HepG2 (cell line): ENCODE data around the gene KCNAB1. TPM values are rescaled to one million over a fixed set of nuclear protein-coding genes. Genes with fewer than 3 reads are reported as not detected.
A peak's percentile ranks its signal among the peaks of the same experiment; 100 is the strongest.

Experiments used
- ARHGAP35 ChIP-seq: sonication (generic); formaldehyde crosslinking; IDR thresholded peaks from 2 replicates; pipeline ENCODE4 v1.9.0; 2022; ENCODE audit warnings: mild to moderate bottlenecking, inconsistent platforms, moderate library complexity, missing genetic modification reagents, borderline replicate concordance
- BCL6 ChIP-seq: IDR thresholded peaks from 2 replicates; pipeline ENCODE4 v1.6.1; 2016; ENCODE audit warnings: missing genetic modification reagents, missing compliant biosample characterization
- CEBPG ChIP-seq: IDR thresholded peaks from 2 replicates; pipeline ENCODE4 v1.6.1; 2016
- CHD2 ChIP-seq: IDR thresholded peaks from 2 replicates; pipeline ENCODE4 v1.6.1; 2011; ENCODE audit warnings: low read depth, low read length, improper control_type of control experiment
- FIP1L1 ChIP-seq: fragments of 200-400 bp; formaldehyde crosslinking; IDR thresholded peaks from 2 replicates; pipeline ENCODE4 v1.6.1; 2018; ENCODE audit warnings: low read depth, mild to moderate bottlenecking, low read length, moderate library complexity, borderline replicate concordance; ENCODE audit not compliant: insufficient read depth
- ISX ChIP-seq: sonication (generic); formaldehyde crosslinking; conservative IDR thresholded peaks from 2 replicates; pipeline ENCODE4 v1.5.0; 2020; ENCODE audit warnings: missing genetic modification reagents
- JUN ChIP-seq: sonication (generic); formaldehyde crosslinking; IDR thresholded peaks from 2 replicates; pipeline ENCODE4 v1.4.0; 2020; ENCODE audit warnings: mild to moderate bottlenecking, missing genetic modification reagents
- KAT8 ChIP-seq: IDR thresholded peaks from 2 replicates; pipeline ENCODE4 v1.6.1; 2016; ENCODE audit warnings: missing genetic modification reagents, missing compliant biosample characterization
- KDM6A ChIP-seq: IDR thresholded peaks from 2 replicates; pipeline ENCODE4 v1.6.1; 2016; ENCODE audit warnings: low read depth
- NFRKB ChIP-seq: fragments of 450-650 bp; IDR thresholded peaks from 2 replicates; pipeline ENCODE4 v1.6.1; 2017
- NFYC ChIP-seq: IDR thresholded peaks from 2 replicates; pipeline ENCODE4 v1.6.1; 2016; ENCODE audit warnings: missing genetic modification reagents, missing compliant biosample characterization
- PTBP1 ChIP-seq: fragments of 200-400 bp; formaldehyde crosslinking; IDR thresholded peaks from 2 replicates; pipeline ENCODE4 v1.6.1; 2018; ENCODE audit warnings: low read length, low read depth; ENCODE audit not compliant: poor library complexity, severe bottlenecking
- RXRB ChIP-seq: IDR thresholded peaks from 2 replicates; pipeline ENCODE4 v1.6.1; 2016; ENCODE audit warnings: borderline replicate concordance, missing genetic modification reagents, missing compliant biosample characterization
- SAFB2 ChIP-seq: sonication (generic); formaldehyde crosslinking; IDR thresholded peaks from 2 replicates; pipeline ENCODE4 v1.5.1; 2020; ENCODE audit warnings: missing genetic modification reagents, low read depth, mild to moderate bottlenecking, borderline replicate concordance
- SALL1 ChIP-seq: sonication (generic); formaldehyde crosslinking; IDR thresholded peaks from 2 replicates; pipeline ENCODE4 v1.8.0; 2022; ENCODE audit warnings: mild to moderate bottlenecking, missing genetic modification reagents
- SMAD9 ChIP-seq: sonication (generic); formaldehyde crosslinking; IDR thresholded peaks from 2 replicates; pipeline ENCODE4 v1.5.1; 2020; ENCODE audit warnings: mild to moderate bottlenecking, missing genetic modification reagents
- SOX13 ChIP-seq, 3 experiments: fragments of 450-650 bp in 1 of 3; sonication (generic) in 1 of 3; formaldehyde crosslinking in 1 of 3; IDR thresholded peaks in 2 of 3; conservative IDR thresholded peaks in 1 of 3; 2 replicates each; pipeline versions ENCODE4 v1.5.0 to v1.6.1; 2016 to 2020; ENCODE audit warnings: antibody characterized with exemption in 1 of 3, mild to moderate bottlenecking in 1 of 3, missing compliant biosample characterization in 1 of 3, missing genetic modification reagents in 1 of 3, moderate library complexity in 1 of 3
- SOX5 ChIP-seq: IDR thresholded peaks from 2 replicates; pipeline ENCODE4 v1.6.1; 2016; ENCODE audit warnings: borderline replicate concordance
- SSRP1 ChIP-seq: IDR thresholded peaks from 2 replicates; pipeline ENCODE4 v1.6.1; 2016; ENCODE audit warnings: control low read depth
- ZBTB1 ChIP-seq: sonication (generic); formaldehyde crosslinking; IDR thresholded peaks from 2 replicates; pipeline ENCODE4 v1.4.0; 2020; ENCODE audit warnings: missing genetic modification reagents, borderline replicate concordance
- ZFAT ChIP-seq: sonication (generic); formaldehyde crosslinking; conservative IDR thresholded peaks from 2 replicates; pipeline ENCODE4 v1.8.1; 2023; ENCODE audit warnings: missing genetic modification reagents, inconsistent platforms
- ZFP41 ChIP-seq: sonication (generic); formaldehyde crosslinking; IDR thresholded peaks from 2 replicates; pipeline ENCODE4 v1.4.0; 2020; ENCODE audit warnings: mild to moderate bottlenecking, missing genetic modification reagents, borderline replicate concordance
- ZMYM4 ChIP-seq: sonication (generic); formaldehyde crosslinking; IDR thresholded peaks from 2 replicates; pipeline ENCODE4 v1.8.1; 2023; ENCODE audit warnings: mild to moderate bottlenecking, missing genetic modification reagents
- ZNF225 ChIP-seq: sonication (generic); formaldehyde crosslinking; IDR thresholded peaks from 2 replicates; pipeline ENCODE4 v1.4.0; 2020; ENCODE audit warnings: mild to moderate bottlenecking, missing genetic modification reagents
- ZNF441 ChIP-seq: sonication (generic); formaldehyde crosslinking; IDR thresholded peaks from 2 replicates; pipeline ENCODE4 v1.7.0; 2021; ENCODE audit warnings: missing genetic modification reagents, borderline replicate concordance
- ZNF788 ChIP-seq: sonication (generic); formaldehyde crosslinking; IDR thresholded peaks from 2 replicates; pipeline ENCODE4 v1.5.0; 2020; ENCODE audit warnings: mild to moderate bottlenecking, missing genetic modification reagents, borderline replicate concordance
- polyA plus RNA-seq, 8 experiments: library from polyadenylated mRNA; depleted of rRNA in 3 of 8; stranded (reverse) in 7 of 8; unstranded in 1 of 8; fragments of >200 nt; fragmentation: Illumina TruSeq in 4 of 8; extraction: Trizol in 4 of 8; gene quantifications; 2 replicates each; pipeline versions ENCODE4 v1.2.1 to v1.2.3, GENCODE V29; 2011 to 2016; ENCODE audit warnings: low read depth in 4 of 8, missing spikeins in 1 of 8, mixed read lengths in 1 of 8; ENCODE audit not compliant: insufficient read depth in 1 of 8
- total RNA-seq, 5 experiments: library from RNA; depleted of rRNA; stranded (reverse); fragments of >200 nt; fragmentation: Illumina TruSeq; extraction: Trizol; gene quantifications; 2 replicates each; pipeline ENCODE4 v1.2.3, GENCODE V29; 2016; ENCODE audit warnings: low read depth in 1 of 5
- TF ChIP-seq, protein P1 (sequence below): sonication (generic); formaldehyde crosslinking; IDR thresholded peaks from 2 replicates; pipeline ENCODE4 v1.5.1; 2020; ENCODE audit warnings: mild to moderate bottlenecking, moderate library complexity, missing genetic modification reagents
- TF ChIP-seq, protein P2 (sequence below): sonication (generic); formaldehyde crosslinking; IDR thresholded peaks from 2 replicates; pipeline ENCODE4 v1.4.0; 2020; ENCODE audit warnings: missing genetic modification reagents
- TF ChIP-seq, protein P3 (sequence below): IDR thresholded peaks from 2 replicates; pipeline ENCODE4 v1.6.1; 2016; ENCODE audit warnings: mild to moderate bottlenecking

KCNAB1 gene
- total and polyA plus RNA-seq, 2 of the 13 experiments (the other 11 are each of a cell fraction or from before 2014, with no cell fraction given): not detected

DNA sequence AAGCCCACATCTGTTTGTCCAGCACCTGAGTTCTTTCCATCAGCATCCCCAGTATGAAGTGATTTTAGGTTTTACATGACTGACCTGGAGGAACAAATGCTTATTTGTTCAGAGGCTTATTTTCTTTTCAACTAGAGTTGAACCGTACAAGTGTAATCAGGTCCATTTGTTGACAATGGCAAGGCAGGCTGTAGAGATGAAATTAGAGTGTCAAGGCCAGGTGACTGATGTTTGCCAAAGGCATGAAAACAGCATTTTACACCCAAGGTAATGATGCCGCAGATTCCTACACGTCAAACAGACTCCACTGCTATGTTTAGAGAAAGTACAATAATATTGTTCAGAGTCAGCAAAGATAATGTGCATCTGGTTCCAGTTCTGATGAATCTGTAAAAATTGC lies 96.5 kb downstream of the KCNAB1 start (continued):
- TF ChIP-seq ZFP41 (CRISPR knock-in tag): no peak
- TF ChIP-seq ISX (CRISPR knock-in tag): no peak
- no peak for TF ChIP-seq NFYC
- peak; percentile 94 for TF ChIP-seq SOX5 (CRISPR knock-in tag)
- TF ChIP-seq ZMYM4 (CRISPR knock-in tag): peak; percentile 48; the same call in 1 of the 2 replicates
- TF ChIP-seq, protein P1, sequence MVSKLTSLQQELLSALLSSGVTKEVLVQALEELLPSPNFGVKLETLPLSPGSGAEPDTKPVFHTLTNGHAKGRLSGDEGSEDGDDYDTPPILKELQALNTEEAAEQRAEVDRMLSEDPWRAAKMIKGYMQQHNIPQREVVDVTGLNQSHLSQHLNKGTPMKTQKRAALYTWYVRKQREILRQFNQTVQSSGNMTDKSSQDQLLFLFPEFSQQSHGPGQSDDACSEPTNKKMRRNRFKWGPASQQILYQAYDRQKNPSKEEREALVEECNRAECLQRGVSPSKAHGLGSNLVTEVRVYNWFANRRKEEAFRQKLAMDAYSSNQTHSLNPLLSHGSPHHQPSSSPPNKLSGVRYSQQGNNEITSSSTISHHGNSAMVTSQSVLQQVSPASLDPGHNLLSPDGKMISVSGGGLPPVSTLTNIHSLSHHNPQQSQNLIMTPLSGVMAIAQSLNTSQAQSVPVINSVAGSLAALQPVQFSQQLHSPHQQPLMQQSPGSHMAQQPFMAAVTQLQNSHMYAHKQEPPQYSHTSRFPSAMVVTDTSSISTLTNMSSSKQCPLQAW: 0 out of 2 replicates have a peak, but pooled peaks have one; percentile 29
- TF ChIP-seq ZNF788 (CRISPR knock-in tag): peak; percentile 37; the same call in 1 of the 2 replicates
- TF ChIP-seq NFRKB: no peak
- TF ChIP-seq BCL6: peak; percentile 83
- no peak for TF ChIP-seq ZNF441 (CRISPR knock-in tag)
- peak; percentile 43; the same call in 1 of the 2 replicates for TF ChIP-seq SOX13 (IDR thresholded peaks at IDR 0.05)
- peak in 1 of 2 experiments; percentile 92; a peak in 2 of 4 replicates for TF ChIP-seq SOX13 (CRISPR knock-in tag; conservative IDR thresholded peaks at IDR 0.05 in 1 of 2, IDR thresholded peaks at IDR 0.05 in 1 of 2)
- no peak for TF ChIP-seq SSRP1 (CRISPR knock-in tag)
- peak; percentile 93 for TF ChIP-seq RXRB (CRISPR knock-in tag)
- TF ChIP-seq, protein P2, sequence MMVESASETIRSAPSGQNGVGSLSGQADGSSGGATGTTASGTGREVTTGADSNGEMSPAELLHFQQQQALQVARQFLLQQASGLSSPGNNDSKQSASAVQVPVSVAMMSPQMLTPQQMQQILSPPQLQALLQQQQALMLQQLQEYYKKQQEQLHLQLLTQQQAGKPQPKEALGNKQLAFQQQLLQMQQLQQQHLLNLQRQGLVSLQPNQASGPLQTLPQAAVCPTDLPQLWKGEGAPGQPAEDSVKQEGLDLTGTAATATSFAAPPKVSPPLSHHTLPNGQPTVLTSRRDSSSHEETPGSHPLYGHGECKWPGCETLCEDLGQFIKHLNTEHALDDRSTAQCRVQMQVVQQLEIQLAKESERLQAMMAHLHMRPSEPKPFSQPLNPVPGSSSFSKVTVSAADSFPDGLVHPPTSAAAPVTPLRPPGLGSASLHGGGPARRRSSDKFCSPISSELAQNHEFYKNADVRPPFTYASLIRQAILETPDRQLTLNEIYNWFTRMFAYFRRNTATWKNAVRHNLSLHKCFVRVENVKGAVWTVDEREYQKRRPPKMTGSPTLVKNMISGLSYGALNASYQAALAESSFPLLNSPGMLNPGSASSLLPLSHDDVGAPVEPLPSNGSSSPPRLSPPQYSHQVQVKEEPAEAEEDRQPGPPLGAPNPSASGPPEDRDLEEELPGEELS: peak; percentile 92
- TF ChIP-seq, protein P3, sequence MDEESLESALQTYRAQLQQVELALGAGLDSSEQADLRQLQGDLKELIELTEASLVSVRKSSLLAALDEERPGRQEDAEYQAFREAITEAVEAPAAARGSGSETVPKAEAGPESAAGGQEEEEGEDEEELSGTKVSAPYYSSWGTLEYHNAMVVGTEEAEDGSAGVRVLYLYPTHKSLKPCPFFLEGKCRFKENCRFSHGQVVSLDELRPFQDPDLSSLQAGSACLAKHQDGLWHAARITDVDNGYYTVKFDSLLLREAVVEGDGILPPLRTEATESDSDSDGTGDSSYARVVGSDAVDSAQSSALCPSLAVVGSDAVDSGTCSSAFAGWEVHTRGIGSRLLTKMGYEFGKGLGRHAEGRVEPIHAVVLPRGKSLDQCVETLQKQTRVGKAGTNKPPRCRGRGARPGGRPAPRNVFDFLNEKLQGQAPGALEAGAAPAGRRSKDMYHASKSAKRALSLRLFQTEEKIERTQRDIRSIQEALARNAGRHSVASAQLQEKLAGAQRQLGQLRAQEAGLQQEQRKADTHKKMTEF: peak; percentile 77
- TF ChIP-seq FIP1L1: no peak
- TF ChIP-seq ZFAT (CRISPR knock-in tag): no peak
- no peak for TF ChIP-seq ZBTB1
- TF ChIP-seq JUN (CRISPR knock-in tag): no peak
- TF ChIP-seq SAFB2: no peak
- TF ChIP-seq SALL1 (CRISPR knock-in tag): peak; percentile 75; the same call in 1 of the 2 replicates
- no peak for TF ChIP-seq ARHGAP35 (CRISPR knock-in tag)
- no peak for TF ChIP-seq CHD2
- TF ChIP-seq ZNF225 (CRISPR knock-in tag): no peak
- peak; percentile 35; the same call in 1 of the 2 replicates for TF ChIP-seq CEBPG (CRISPR knock-in tag)
- 0 out of 2 replicates have a peak, but pooled peaks have one; percentile 24 for TF ChIP-seq KAT8 (CRISPR knock-in tag)
- no peak for TF ChIP-seq PTBP1
- no peak for TF ChIP-seq KDM6A (CRISPR knock-in tag)
- no peak for TF ChIP-seq SMAD9 (CRISPR knock-in tag)
